Endothelial cell of umbilical vein (primary cell): Measurements from ENCODE around the gene CACNA1C. TPM values are rescaled to one million over a fixed set of nuclear protein-coding genes. Genes with fewer than 3 reads are reported as not detected.

Experiments
- BruUV-seq: library from RNA; stranded (reverse); fragments of 400-500 nt; replicated peaks from 2 replicates; lab custom pipeline; 2021; lab: Mats Ljungman, UMichigan
- CTCF ChIA-PET: fragments of 300-600, 350-600 bp; sonication (Branson Sonifier 250); formaldehyde crosslinking; loops from one replicate; lab custom pipeline; 2021; ENCODE audit warnings: antibody characterized with exemption, inconsistent platforms; lab: Charles Lee
- POLR2A ChIA-PET: fragments of 300-600, 350-600 bp; sonication (Branson Sonifier 250); formaldehyde crosslinking; loops from one replicate; lab custom pipeline; 2021; ENCODE audit warnings: antibody characterized with exemption, inconsistent platforms; lab: Charles Lee
- DNase-seq: peaks from one replicate; pipeline ENCODE4 v3.0.0-alpha.2; 2011; ENCODE audit warnings: low read depth, low spot score
- FAIRE-seq: peaks from 2 replicates; lab custom pipeline; 2011; peaks lifted over from hg19 to GRCh38; lab: Jason Lieb, UNC
- H2AFZ ChIP-seq: 2 replicates; pipeline ENCODE4 v1.6.0; 2012; ENCODE audit warnings: low read depth, low read length, control low read depth, inconsistent platforms
- H3K27ac ChIP-seq: 2 replicates; pipeline ENCODE4 v1.5.1; 2011; ENCODE audit warnings: low read depth, mild to moderate bottlenecking, control low read depth, low read length, moderate library complexity; ENCODE audit not compliant: insufficient read depth
- H3K27me3 ChIP-seq, 2 experiments: 2 replicates each; pipeline versions ENCODE4 v1.6.0 to v1.6.1; 2011; ENCODE audit warnings: low read length in 2 of 2, mixed read lengths in 1 of 2; ENCODE audit not compliant: control insufficient read depth in 2 of 2, insufficient read depth in 2 of 2
- H3K36me3 ChIP-seq, 2 experiments: 2 replicates in 1 of 2; 3 replicates in 1 of 2; pipeline ENCODE4 v1.5.1; 2011; ENCODE audit warnings: low read length in 2 of 2, mild to moderate bottlenecking in 1 of 2, moderate library complexity in 1 of 2; ENCODE audit not compliant: control insufficient read depth in 2 of 2, insufficient read depth in 2 of 2; ENCODE audit errors: extremely low read depth in 1 of 2
- H3K4me1 ChIP-seq: 3 replicates; pipeline ENCODE4 v1.5.1; 2011; ENCODE audit warnings: mild to moderate bottlenecking, low read length; ENCODE audit not compliant: control insufficient read depth, insufficient read depth; ENCODE audit errors: extremely low read depth
- H3K4me2 ChIP-seq: 2 replicates; pipeline ENCODE4 v1.6.1; 2011; ENCODE audit warnings: low read length, control low read depth, mixed read lengths; ENCODE audit not compliant: insufficient read depth
- H3K4me3 ChIP-seq, 3 experiments: fragments of 200-600 bp in 1 of 3; sonication (generic), shearing (Covaris generic) in 1 of 3; replicated peaks in 1 of 3; 2 replicates each; pipeline ENCODE4 v1.5.1; 2011 to 2016; ENCODE audit warnings: control low read depth in 3 of 3, low read length in 3 of 3, mild to moderate bottlenecking in 2 of 3, inconsistent platforms in 1 of 3, low read depth in 1 of 3, moderate library complexity in 1 of 3; ENCODE audit not compliant: insufficient read depth in 1 of 3
- H3K79me2 ChIP-seq: 2 replicates; pipeline ENCODE4 v1.6.0; 2012; ENCODE audit warnings: low read length, inconsistent platforms; ENCODE audit not compliant: control insufficient read depth, insufficient read depth
- H3K9ac ChIP-seq: replicated peaks from 2 replicates; pipeline ENCODE3; 2011; ENCODE audit warnings: low read length, control low read depth; ENCODE audit not compliant: insufficient read depth; ENCODE audit errors: extremely low read depth
- H3K9me1 ChIP-seq: replicated peaks from 3 replicates; pipeline ENCODE4 v1.6.0; 2011; ENCODE audit warnings: mild to moderate bottlenecking, low read length; ENCODE audit not compliant: control insufficient read depth, insufficient read depth; ENCODE audit errors: extremely low read depth
- H3K9me3 ChIP-seq: replicated peaks from 2 replicates; pipeline ENCODE4 v1.5.1; 2012; ENCODE audit warnings: low read length, inconsistent platforms; ENCODE audit not compliant: control insufficient read depth, insufficient read depth
- H4K20me1 ChIP-seq: replicated peaks from 2 replicates; pipeline ENCODE3; 2011; ENCODE audit warnings: mild to moderate bottlenecking, low read length; ENCODE audit not compliant: control insufficient read depth, insufficient read depth; ENCODE audit errors: extremely low read depth
- CTCF ChIP-seq, 2 donors: IDR thresholded peaks; 1 replicate in 1 of 2; 2 replicates in 1 of 2; pipeline ENCODE4 v1.5.1; 2011; ENCODE audit warnings: low read length in 2 of 2, mild to moderate bottlenecking in 2 of 2, moderate library complexity in 2 of 2, control low read depth in 1 of 2, inconsistent platforms in 1 of 2, low read depth in 1 of 2; ENCODE audit not compliant: insufficient read depth in 1 of 2; ENCODE audit errors: extremely low read depth in 1 of 2
- EZH2 ChIP-seq: IDR thresholded peaks from 2 replicates; pipeline ENCODE4 v1.6.1; 2012; ENCODE audit warnings: borderline replicate concordance, low read depth, mild to moderate bottlenecking, moderate library complexity, low read length, inconsistent platforms; ENCODE audit not compliant: severe bottlenecking
- FOS ChIP-seq: IDR thresholded peaks from 2 replicates; pipeline ENCODE4 v1.6.1; 2011; ENCODE audit warnings: mild to moderate bottlenecking, low read length, moderate library complexity, borderline replicate concordance; ENCODE audit not compliant: insufficient read depth
- GATA2 ChIP-seq: IDR thresholded peaks from 2 replicates; pipeline ENCODE4 v1.7.0; 2011; ENCODE audit warnings: low read depth, mild to moderate bottlenecking, moderate library complexity, mixed read lengths, low read length; ENCODE audit not compliant: insufficient read length, insufficient read depth
- JUN ChIP-seq: IDR thresholded peaks from 2 replicates; pipeline ENCODE4 v1.6.1; 2011; ENCODE audit warnings: borderline replicate concordance, low read depth; ENCODE audit not compliant: insufficient read length, insufficient read depth
- MAX ChIP-seq: IDR thresholded peaks from 2 replicates; pipeline ENCODE4 v1.6.1; 2011; ENCODE audit not compliant: insufficient read depth, insufficient read length
- MYC ChIP-seq: IDR thresholded peaks from one replicate; pipeline ENCODE4 v1.6.1; 2011; ENCODE audit warnings: mild to moderate bottlenecking, low read depth, low read length
- POLR2A ChIP-seq: IDR thresholded peaks from 2 replicates; pipeline ENCODE4 v1.6.1; 2012; ENCODE audit warnings: low read depth, mild to moderate bottlenecking, control low read depth, low read length
- POLR2AphosphoS5 ChIP-seq: IDR thresholded peaks from 2 replicates; pipeline ENCODE4 v1.6.1; 2012; ENCODE audit warnings: low read depth, mild to moderate bottlenecking, control low read depth, low read length, moderate library complexity; ENCODE audit not compliant: insufficient read depth
- dilution Hi-C: fragments of 300-500 bp; cut with MboI; formaldehyde crosslinking; loops from one replicate; pipeline ENCODE4 v1.15.0; 2019; ENCODE audit warnings: low sequenced_read_pairs; ENCODE audit not compliant: extremely low pct_ligation_motif_present
- intact Hi-C: fragments of 100-400 bp; cut with micrococcal nuclease; formaldehyde crosslinking; loops from one replicate; pipeline ENCODE4 v1.10.0; 2022
- polyA plus RNA-seq, 4 experiments: library from polyadenylated mRNA; depleted of rRNA in 3 of 4; stranded (reverse) in 3 of 4; unstranded in 1 of 4; fragments of >200 nt; gene quantifications; 2 replicates each; pipeline versions ENCODE4 v1.2.1 to v1.2.3, GENCODE V29; 2011 to 2012; ENCODE audit warnings: missing spikeins in 1 of 4
- total RNA-seq: library from RNA; stranded (reverse); gene quantifications from 2 replicates; pipeline ENCODE4 v1.2.3, GENCODE V29; 2021

CACNA1C gene
- total and polyA plus RNA-seq, 2 donors (not counting 3 experiments of a cell fraction or from before 2014, with no cell fraction given), result not detected

DNA sequence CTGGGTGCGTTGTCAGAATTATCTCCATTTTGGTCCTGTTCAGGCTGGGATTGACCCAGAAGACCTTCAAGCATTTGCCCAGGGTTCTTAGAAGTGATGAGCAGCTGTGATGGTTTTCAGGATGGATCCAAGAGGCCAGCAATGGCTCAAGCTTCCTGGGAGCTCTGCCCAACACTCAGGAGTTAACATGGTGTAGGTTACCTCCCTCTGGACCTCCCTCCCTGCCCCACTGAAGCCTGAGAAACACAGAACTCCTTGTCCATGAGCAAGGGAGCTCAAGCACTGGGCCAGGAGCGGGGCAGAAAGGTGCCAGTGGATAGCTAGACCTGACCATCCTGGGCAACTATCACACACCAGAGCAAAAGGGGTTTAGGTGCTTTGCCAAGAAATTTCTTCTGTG, 593.6 kb downstream of the CACNA1C start:
- Histone ChIP-seq H3K27ac (no peak overlapping the region), H3K9me3 (no peaks in the 10 kb centered on the region), H3K36me3 (no peaks in the 10 kb centered on the region), H3K79me2 (no peaks in the 10 kb centered on the region), H4K20me1 (no peaks in the 10 kb centered on the region), H3K27me3 (peaks cover 6% of the 10 kb centered on the region in 2 experiments), H3K4me3 (no peak overlapping the region), H3K9me1 (no peaks in the 10 kb centered on the region), H3K9ac (no peak overlapping the region), H2AFZ (no peak overlapping the region), H3K4me1 (peaks cover 4% of the 10 kb centered on the region), H3K4me2 (no peak overlapping the region)
- dilution Hi-C loops, result no loop called here
- TF ChIP-seq GATA2 (no peak), JUN (no peak), POLR2A (no peak), CTCF (IDR thresholded peaks at IDR 0.05; ENCODE audit: extremely low read depth in 1 of 2, insufficient read depth in 1 of 2, low read depth in 1 of 2, low read length in 2 of 2) (no peak), MAX (no peak), POLR2AphosphoS5 (no peak), EZH2 (no peak), FOS (no peak), MYC (no peak)
- intact Hi-C loops, result loop anchor here (10.0 kb wide), 1 partner anchor 62 kb away; no protein-coding TSS in a partner anchor
- ChIA-PET POLR2A (no interaction called here), CTCF (interaction anchor here (1.8 to 1.9 kb wide), 2 partner anchors 23 to 37 kb away, joined by 3 to 4 read pairs; no protein-coding TSS in a partner anchor)
- BruUV-seq, result no TSS peak
- no peak for DNase-seq
- no peak for FAIRE-seq
